Coronary artery (tissue), 2 donors: ENCODE measurements around the gene BCR.

Source experiments
- DNase-seq: peaks from one replicate; pipeline ENCODE4 v3.0.0-alpha.2; 2017; ENCODE audit warnings: low spot score
- H3K27ac ChIP-seq, 2 donors: fragments of 200-600 bp; sonication (generic); one replicate each; pipeline ENCODE4 v1.5.1; 2016 to 2019
- H3K4me3 ChIP-seq: fragments of 200-600 bp; sonication (generic); 2 replicates; pipeline ENCODE4 v1.5.1; 2016; ENCODE audit warnings: mild to moderate bottlenecking, moderate library complexity
- TF ChIP-seq, protein P1 (sequence below): fragments of 200-600 bp; sonication (generic); IDR thresholded peaks from one replicate; pipeline ENCODE4 v1.5.1; 2019; ENCODE audit warnings: antibody characterized with exemption

The BCR gene

DNA sequence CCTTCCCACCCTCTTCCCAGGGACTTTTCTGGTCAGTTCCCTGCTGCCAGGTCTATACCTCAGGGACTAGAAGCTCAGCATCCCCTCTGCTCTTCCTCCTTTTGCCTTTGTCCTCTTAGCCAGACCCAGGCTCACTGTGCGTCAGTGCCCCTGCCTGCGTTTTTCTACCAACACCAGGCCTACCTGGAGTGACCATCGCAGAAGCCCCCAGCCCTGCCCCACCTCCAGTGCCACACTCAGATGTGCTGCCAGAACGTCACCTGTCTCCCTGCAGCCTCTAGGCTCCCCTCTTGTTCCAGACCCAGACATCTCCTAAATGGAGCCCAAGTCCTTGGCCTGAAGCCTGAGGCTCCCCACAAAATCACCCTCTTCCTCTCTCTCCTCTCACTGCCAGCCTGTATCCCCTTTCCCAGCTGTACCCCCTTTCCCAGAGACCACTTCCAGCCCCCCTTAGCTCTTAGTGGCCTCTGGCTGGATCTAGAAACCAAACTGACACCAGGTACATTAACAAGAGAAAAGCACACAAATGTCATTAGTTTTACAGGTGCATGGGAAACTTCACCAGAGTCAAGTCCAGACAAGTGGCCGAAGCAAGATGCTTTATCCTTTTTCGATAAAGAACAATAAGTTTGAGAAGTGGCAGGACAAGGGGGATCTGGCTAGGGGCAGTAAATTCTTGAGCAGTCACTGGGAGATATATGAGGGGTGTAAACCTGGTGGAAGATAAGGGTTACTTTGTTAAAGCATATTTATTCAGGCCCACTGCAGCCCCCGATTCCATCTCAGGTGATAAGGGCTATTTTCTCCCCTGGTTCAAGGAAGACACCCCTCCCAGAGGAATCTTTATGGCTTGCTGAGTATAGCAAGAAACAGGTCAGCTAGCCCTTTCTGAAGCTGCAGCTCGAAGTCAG, 61.5 kb downstream of the BCR start:
- DNase-seq: no peak

DNA sequence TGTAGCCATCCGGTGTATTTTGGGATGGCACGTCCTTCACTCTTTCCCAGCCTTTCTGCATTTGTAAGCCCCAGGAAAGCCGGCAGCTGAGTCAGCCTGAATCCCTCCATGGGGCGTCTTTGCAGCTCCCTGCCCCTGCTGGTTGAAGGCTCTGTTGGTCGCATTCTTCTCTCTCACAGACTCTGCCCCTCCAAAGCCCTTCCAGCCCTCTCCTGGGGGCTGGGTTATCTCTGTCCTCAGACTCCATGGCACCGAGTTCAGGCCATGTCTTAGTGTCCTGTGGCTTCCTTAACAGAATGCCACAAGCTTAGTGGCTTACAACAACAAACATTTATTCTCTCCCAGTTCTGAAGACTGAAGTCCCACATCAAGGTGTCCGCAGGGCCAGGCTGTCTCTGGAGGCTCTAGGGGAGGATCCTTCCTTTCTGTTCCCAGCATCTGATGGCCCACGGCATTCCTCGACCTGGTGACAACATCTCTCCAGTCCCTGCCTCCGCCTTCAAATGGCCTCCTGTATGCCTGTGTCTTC, 62.2 kb downstream of the BCR start:
- no peak for DNase-seq
- no peak overlapping the region for H3K4me3 ChIP-seq
- TF ChIP-seq, protein P1, sequence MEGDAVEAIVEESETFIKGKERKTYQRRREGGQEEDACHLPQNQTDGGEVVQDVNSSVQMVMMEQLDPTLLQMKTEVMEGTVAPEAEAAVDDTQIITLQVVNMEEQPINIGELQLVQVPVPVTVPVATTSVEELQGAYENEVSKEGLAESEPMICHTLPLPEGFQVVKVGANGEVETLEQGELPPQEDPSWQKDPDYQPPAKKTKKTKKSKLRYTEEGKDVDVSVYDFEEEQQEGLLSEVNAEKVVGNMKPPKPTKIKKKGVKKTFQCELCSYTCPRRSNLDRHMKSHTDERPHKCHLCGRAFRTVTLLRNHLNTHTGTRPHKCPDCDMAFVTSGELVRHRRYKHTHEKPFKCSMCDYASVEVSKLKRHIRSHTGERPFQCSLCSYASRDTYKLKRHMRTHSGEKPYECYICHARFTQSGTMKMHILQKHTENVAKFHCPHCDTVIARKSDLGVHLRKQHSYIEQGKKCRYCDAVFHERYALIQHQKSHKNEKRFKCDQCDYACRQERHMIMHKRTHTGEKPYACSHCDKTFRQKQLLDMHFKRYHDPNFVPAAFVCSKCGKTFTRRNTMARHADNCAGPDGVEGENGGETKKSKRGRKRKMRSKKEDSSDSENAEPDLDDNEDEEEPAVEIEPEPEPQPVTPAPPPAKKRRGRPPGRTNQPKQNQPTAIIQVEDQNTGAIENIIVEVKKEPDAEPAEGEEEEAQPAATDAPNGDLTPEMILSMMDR: no peak
- no peak overlapping the region for H3K27ac ChIP-seq

More for the DNA sequence above, 61.5 kb downstream of the BCR start:
- Histone ChIP-seq H3K27ac (no peak overlapping the region), H3K4me3 (no peak overlapping the region)
- TF ChIP-seq, protein P1: no peak

DNA sequence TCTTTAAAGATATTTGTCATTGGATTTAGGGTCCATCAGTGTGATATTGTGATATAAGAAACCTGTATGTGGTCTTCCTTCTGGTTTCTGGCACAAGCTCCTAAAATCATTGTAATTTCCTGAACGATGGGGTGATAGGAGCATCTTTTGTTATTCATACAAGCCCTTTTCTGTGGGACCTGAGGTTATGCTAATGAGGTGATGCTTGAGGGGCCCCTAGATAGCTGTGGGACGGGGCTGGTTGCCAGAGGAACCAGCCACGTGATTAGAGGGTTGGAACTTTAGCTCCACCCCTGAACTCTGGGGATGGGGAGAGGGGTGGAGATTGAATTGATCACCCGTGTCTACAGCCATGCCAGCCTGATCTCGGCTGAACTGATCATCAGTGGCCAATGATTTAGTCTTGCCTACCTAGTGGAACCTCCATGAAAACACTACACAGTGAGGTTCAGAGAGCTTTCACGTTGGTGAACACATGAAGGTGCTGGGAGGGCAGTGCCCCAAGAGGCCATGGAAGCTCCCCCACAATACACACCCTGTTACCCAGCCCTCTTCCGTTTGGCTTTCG, 62.8 kb downstream of the BCR start:
- Histone ChIP-seq H3K27ac (no peak overlapping the region), H3K4me3 (no peak overlapping the region)
- no peak for DNase-seq
- TF ChIP-seq, protein P1: no peak

DNA sequence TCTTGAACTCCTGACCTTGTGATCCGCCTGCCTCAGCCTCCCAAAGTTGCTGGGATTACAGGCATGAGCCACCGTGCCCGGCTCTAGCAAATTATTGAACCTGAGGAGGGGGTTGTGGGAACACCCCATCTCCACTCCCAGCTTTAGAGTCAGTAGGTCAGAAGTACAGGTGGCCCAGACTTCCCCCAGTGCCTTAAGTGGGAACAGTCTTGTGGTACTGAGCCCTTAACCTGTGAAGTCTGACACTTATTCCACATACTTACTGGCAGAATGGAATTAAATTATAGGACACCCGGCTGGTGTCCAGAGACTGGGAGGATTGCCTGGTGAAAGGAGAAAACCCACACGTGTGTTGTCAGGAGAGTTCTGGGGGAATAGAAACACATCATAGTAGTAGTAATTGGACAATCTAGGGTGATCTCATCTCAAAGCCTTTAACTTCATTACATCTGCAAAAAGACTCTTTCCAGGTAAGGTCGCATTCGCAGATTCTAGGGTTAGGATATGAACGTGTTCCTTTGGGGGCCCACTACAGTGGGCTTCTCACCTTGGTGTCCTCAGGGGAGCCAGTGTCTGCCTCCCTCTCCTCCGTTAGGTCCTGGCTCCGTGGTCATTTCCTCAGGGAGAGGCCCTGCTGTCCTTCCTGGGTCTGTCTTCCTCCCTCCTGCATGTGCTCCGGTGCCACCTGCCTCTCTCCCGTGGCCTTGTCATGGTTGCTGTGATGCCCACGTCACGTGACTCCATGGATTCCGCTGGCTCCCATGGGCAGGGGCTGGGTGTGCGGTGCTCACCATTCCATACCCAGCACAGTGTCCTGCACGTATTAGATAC, 63.8 kb downstream of the BCR start:
- TF ChIP-seq, protein P1: no peak
- Histone ChIP-seq H3K4me3 (no peak overlapping the region), H3K27ac (peak overlapping the region in 1 of 2 donors; percentile 11)
- DNase-seq: no peak

DNA sequence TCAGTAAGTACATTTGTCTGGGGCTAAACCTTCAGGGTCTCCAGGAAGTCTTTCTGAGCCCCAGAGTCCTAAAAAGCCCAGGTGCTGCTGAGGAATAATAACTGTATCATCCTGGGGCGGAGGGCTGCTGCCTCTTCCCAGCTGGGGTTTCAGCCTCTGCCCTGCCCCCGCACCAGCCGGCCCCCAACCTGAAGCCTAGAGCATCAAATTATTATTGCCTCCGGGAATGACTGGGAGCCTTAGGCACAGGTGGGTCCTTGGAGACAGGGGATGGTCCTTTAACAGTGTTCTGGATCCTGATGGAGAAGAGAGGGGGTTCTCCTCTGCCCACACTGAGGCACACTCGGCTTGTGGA, 64.4 kb downstream of the BCR start:
- TF ChIP-seq, protein P1: no peak
- no peak overlapping the region for H3K4me3 ChIP-seq
- peak overlapping the region; percentile 11 to 70 for H3K27ac ChIP-seq
- no peak for DNase-seq

DNA sequence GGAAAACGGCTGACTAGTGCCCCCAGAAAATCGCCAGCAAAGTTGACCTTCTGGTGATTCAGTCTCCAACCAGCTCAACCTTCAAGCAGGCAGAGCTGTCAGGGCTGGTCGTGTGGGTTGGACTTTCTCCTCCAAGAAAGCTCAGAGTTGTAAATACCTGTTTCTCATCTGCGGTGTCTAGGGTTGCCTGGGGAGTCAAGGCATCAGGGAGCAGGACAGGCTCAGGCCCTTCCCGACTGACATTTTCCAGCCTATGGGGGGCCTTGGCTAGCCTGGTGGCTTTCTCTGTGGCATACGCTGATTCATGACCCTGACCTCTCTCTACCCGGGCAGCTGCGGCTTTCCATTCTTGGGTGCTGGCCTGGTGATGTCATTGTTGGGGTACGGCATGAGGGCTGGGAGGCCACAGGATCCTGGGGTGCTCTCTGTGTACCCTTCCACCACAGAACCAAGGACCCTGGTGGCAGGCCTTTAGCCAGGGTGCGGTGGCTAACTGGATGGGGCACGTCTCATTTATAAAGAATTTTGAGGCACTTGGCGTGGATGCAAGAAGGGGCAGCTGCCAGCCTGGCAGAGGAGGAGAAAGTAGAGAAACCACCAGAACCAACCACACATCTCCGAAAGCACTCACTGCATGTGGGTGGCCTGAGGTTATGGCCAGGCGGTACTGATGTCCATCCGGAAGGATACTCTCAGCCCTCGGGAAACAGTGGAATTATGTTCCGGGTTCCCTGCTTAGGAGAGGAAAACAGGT, 64.9 kb downstream of the BCR start:
- peak overlapping the region in 1 of 2 donors; percentile 70 for H3K27ac ChIP-seq
- DNase-seq: no peak
- no peak overlapping the region for H3K4me3 ChIP-seq
- TF ChIP-seq, protein P1: no peak
